LHCN-M2 (cell line): Measurements from ENCODE around the gene THG1L. TPM values are rescaled to one million over a fixed set of nuclear protein-coding genes. Genes with fewer than 3 reads are reported as not detected.
A peak's percentile ranks its signal among the peaks of the same experiment; 100 is the strongest.
"Not testable (repeated sequence)": the region's sequence is repeated elsewhere in the genome, so short reads cannot be mapped to it uniquely, and the experiment has no call there.

Source experiments
- DNase-seq: peaks from one replicate; pipeline ENCODE4 v3.0.0-alpha.2; 2012; ENCODE audit warnings: low read depth
- total RNA-seq: library from RNA; depleted of rRNA; stranded (reverse); fragments of >200 nt; gene quantifications from 2 replicates; pipeline ENCODE4 v1.2.3, GENCODE V29; 2014

Gene THG1L
- total RNA-seq, 1 experiment from 2014 or later: 16.1 TPM

GRCh38 chr5:157727858-157728257, 3.4 kb upstream of the THG1L start:
- not testable (repeated sequence) for DNase-seq

GRCh38 chr5:157729858-157730257, 1.4 kb upstream of the THG1L start:
- DNase-seq: no peak

- no peak for DNase-seq
Measured at GRCh38 chr5:157730900-157731271, 334 bp upstream of the THG1L start.

DNA sequence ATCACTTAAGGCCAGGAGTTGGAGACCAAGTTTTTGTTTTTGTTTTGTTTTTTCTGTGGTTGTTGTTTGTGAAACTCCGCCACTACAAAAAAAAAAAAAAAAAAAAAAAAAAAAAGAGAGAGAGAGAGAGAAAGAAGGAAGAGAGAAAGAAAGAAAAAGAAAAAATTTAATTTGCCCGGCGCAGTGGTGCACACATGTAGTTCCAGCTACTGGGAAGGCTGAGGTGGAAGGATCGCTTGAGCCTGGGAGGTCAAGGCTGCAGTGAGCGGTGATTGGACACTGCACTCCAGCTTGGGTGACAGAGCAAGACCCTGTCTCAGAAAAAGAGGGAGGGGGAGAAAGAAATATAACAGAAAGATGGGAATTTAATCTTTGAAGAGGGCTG, 902 bp downstream of the THG1L start:
- no peak for DNase-seq

DNA sequence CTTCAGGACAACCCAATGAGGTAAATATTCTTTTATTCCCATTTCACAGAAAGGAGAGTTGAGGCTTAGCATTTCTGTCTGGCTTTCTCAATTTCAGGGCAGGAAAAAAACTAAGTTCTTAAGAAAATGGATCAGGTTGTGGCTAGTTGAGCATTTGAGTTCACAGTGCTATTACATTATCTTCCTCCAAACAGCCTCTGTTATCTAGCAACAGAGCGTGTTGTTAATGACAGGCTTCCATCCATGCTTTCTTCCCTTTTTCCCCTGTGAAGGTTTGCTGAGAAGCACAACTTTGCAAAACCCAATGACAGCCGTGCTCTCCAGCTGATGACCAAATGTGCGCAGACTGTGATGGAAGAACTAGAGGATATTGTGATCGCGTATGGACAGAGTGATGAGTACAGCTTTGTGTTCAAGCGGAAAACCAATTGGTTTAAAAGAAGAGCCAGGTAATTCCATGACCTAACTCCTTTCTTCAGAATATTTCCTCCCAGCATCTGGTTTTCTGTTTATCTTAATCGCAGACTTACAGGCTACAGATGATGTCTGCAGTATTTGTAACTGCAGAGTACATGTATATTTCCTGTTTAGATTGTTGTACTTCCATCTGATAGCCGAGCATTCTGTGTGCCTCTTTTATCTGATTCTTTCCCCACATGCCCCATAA, 1.5 kb downstream of the THG1L start:
- DNase-seq: no peak

DNA sequence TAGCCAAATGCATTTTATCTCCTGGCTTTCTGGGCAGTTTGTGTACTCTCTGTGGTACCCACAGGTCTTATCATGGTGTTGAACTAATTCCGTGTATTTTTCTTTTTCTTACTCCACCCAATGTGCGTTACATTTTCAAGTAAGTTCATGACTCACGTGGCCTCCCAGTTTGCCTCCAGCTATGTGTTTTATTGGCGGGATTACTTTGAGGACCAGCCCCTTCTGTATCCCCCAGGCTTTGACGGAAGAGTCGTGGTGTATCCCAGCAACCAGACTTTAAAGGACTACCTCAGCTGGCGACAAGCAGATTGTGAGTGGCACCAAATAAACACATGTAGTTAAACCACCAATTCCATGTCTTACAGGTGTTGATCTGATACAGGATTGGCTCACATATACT, 3.2 kb downstream of the THG1L start:
- no peak for DNase-seq

GRCh38 chr5:157735991-157736390, 4.8 kb downstream of the THG1L start:
- DNase-seq: no peak

GRCh38 chr5:157739388-157740228, 8.4 kb downstream of the THG1L start:
- no peak for DNase-seq

GRCh38 chr5:157740229-157740610, 9.0 kb downstream of the THG1L start:
- DNase-seq: no peak

DNA sequence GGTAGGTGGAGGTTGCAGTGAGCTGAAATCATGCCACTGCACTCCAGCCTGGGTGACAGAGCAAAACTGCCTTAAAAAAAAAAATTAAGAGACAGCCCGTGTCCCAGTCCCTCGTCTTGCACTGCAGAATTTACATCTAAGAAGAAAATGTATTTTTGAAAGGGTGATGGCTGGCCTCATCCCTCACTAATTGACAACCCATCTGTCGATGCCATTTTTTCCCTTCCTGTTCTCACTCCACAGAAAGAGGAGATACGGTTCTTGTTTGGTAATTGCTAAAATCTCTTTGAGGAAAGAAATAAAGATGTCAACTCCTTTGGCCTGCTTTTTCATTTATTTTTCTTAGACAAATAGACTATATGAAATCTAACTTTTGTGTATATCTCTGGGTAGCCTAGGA, 9.9 kb downstream of the THG1L start:
- DNase-seq: no peak

- DNase-seq: peak; percentile 71
Measured at GRCh38 chr5:157743163-157744050, 12.2 kb downstream of the THG1L start, which contains the start of gene LSM11. LSM11 (plus strand) TSS chr5:157743712; CDS start chr5:157743751, 39 bp downstream.

- no peak for DNase-seq
Measured at GRCh38 chr5:157744051-157745011, 13.1 kb downstream of the THG1L start.

GRCh38 chr5:157745041-157745456, 13.8 kb downstream of the THG1L start:
- DNase-seq: no peak

- no peak for DNase-seq
Measured at GRCh38 chr5:157747173-157747740, 16.0 kb downstream of the THG1L start.

- peak; percentile 94 for DNase-seq
Measured at GRCh38 chr5:157747766-157748700, 16.8 kb downstream of the THG1L start.

GRCh38 chr5:157748760-157749461, 17.7 kb downstream of the THG1L start:
- peak; percentile 92 for DNase-seq

- DNase-seq: no peak
Measured at GRCh38 chr5:157749462-157749799, 18.2 kb downstream of the THG1L start.

DNA sequence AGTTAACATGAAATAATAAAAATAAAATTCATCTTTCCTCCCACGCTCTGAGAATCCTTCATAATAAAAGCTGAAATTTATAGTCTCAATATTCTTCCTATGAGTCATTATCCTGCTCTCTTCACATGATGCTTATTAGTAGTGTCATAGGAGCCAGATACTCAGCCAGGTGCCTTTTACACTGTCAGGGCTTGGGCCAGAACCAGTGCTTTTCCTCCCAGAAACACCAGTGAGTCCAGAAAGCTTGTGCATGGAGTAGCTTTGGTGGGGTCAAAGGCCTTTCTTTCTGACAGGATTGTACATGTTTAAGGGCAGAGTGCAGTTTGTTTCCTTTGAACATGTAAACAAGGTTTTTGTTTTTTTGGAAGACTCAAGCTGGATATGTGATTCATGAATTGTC, 19.1 kb downstream of the THG1L start:
- peak; percentile 67 for DNase-seq

GRCh38 chr5:157756122-157756521, 24.9 kb downstream of the THG1L start:
- DNase-seq: no peak
